CD1c-positive myeloid dendritic cell (primary cell): ENCODE data around the gene CYB5D1.

Experiments used
- DNase-seq: peaks from one replicate; pipeline ENCODE4 v3.0.0-alpha.2; 2016; ENCODE audit errors: extremely low spot score

Gene CYB5D1

DNA sequence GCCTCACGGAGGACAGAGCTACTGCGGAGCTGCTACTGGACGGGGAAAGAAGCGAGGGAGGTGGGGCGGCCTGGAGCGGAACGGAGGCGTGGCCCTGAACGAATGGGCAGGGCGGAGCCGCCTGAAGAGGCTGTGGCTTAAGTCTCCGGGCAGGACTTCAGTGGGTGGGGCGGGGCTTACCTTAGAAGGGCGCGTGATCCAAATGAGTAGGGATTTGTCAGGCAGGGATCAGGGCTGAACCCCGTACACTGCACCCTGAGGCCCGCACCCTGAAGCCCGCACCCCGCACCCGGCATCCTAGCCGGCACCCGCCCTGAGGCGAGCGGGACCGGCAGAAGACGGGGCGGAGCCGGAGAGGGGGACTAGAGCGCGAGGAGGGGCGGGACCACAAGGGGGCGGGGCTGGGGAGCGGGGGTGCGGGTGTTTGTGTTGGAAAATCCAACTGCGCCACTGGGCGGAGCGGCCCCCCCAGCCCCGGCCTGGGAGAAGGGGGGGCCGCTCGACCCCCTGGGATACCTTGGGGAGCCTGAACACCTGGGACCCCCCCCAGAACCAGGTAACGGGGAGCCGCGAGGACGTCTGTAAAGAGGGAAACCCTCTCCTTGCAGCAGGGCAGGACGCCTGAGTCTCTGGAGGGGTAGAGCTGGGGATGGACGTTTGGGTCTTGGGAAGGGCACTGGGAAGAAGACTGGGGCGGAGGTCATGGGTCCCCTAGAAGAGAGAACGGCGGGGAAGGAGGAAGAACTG, 23.8 kb upstream of the CYB5D1 start, which contains the start of gene KDM6B:
Gene KDM6B, plus strand, starts transcription at position 423 of the 747 bp plus-strand sequence. CDS start 11,338 bp downstream, outside the sequence.
- peak; percentile 94 for DNase-seq

- DNase-seq = peak; percentile 88
These were observed 23.3 kb upstream of the CYB5D1 start for GRCh38 chr17:7834542-7834956.

GRCh38 chr17:7834957-7835813, 22.6 kb upstream of the CYB5D1 start:
- peak; percentile 97 for DNase-seq

- no peak for DNase-seq
These were observed 21.8 kb upstream of the CYB5D1 start for GRCh38 chr17:7835814-7836595.

GRCh38 chr17:7836596-7837407, 21.0 kb upstream of the CYB5D1 start:
- peak; percentile 95 for DNase-seq

GRCh38 chr17:7837408-7838088, 20.3 kb upstream of the CYB5D1 start:
- DNase-seq = peak; percentile 54

DNA sequence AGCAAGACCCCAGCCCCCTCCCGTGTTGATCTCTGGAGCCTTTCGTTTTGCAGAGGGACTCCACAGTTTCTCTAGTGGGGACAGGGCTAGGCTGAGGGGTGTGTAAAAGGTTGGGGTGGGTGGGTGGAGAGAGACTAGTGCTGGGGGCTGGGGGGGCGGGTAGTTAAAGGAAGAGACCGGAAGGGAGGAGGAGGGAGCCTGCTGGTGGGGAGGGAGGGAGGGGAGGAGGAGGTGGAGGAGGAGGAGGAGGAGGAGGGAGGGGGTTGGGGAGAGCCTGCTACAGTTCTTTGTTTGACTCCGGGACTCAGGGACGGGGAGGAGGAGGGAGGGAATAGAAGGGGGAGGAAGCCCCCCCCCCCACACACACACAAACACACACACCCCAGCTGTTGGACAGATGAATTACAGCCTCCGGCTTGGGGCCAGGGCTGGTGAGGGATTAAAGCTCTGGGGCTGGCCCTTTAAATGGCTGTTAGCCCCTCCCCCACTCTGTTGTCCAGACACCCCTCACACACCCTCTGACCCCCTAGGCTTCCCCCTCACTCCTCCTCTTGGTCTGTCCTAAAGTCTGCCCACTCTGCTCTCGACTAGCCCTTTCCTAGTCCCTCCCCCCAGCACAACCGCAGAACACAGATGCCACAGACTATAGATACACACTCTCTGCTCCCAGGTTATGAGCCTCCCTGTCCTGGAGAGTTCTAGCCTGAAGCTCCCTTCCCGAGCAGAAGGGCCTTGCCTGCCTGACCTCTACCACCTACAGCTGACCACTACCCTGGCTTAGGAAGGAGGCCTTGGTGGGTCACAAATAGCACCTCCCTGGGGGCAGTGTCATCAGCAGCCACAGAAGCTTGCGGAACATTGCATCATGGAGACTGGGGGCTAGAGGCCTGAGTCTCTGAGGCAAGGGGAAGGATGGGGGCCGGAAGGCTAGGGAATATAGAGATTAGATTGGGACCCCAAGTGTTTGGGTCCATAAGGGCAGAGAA, 19.4 kb upstream of the CYB5D1 start:
- DNase-seq = peak; percentile 65

GRCh38 chr17:7839190-7839875, 18.5 kb upstream of the CYB5D1 start:
- DNase-seq = peak; percentile 62

GRCh38 chr17:7839876-7840261, 17.9 kb upstream of the CYB5D1 start:
- DNase-seq = peak; percentile 13

GRCh38 chr17:7840441-7840840, 17.4 kb upstream of the CYB5D1 start:
- DNase-seq = peak; percentile 33

DNA sequence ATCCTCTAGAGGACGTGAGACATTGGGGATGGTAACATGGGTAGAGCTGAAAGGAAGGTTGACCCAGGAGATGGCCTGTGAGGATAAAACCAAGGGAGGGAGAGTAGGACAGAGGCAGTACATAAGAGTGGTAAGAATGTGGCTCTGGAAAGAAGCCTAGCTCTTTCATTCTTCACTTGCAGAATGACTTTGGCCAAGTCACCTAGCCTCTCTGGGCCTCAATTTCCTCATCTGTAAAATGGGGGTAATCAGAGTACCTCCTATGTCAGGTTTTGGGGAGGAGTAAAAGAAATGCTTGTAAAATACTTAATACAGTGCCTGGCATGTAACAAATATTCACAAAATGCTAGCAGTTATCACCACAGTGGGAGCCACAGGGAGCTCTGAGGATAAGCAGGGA, 16.9 kb upstream of the CYB5D1 start:
- DNase-seq = no peak

DNA sequence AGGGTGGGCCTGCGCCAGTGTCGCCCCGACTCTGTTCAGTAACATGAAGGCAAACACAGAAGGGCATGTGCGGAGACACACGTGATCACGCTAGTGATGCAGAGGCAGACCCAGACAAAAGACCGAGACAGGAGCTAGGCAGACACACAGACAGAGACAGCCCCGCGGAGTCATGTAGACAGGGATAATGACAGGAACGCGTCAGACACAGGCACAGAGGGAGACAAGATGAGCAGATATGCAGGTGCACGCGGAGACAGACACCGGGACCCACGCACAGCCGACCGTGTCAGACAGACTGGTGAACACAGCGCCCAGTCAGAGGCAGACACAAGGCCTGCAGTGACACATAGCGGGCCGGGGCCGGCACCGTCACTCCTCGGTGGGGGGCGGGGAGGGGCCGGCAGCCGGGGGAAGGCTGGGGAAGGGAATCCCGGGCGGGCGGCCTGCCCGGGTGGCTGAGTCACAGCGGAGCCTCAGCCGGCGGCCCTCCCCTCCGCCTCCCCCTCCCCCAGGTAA, 16.3 kb upstream of the CYB5D1 start:
- DNase-seq = peak; percentile 93

GRCh38 chr17:7841915-7842379, 15.9 kb upstream of the CYB5D1 start:
- DNase-seq = peak; percentile 88

GRCh38 chr17:7842380-7843256, 15.2 kb upstream of the CYB5D1 start:
- DNase-seq = peak; percentile 97

GRCh38 chr17:7843257-7843535, 14.6 kb upstream of the CYB5D1 start:
- DNase-seq = no peak

DNA sequence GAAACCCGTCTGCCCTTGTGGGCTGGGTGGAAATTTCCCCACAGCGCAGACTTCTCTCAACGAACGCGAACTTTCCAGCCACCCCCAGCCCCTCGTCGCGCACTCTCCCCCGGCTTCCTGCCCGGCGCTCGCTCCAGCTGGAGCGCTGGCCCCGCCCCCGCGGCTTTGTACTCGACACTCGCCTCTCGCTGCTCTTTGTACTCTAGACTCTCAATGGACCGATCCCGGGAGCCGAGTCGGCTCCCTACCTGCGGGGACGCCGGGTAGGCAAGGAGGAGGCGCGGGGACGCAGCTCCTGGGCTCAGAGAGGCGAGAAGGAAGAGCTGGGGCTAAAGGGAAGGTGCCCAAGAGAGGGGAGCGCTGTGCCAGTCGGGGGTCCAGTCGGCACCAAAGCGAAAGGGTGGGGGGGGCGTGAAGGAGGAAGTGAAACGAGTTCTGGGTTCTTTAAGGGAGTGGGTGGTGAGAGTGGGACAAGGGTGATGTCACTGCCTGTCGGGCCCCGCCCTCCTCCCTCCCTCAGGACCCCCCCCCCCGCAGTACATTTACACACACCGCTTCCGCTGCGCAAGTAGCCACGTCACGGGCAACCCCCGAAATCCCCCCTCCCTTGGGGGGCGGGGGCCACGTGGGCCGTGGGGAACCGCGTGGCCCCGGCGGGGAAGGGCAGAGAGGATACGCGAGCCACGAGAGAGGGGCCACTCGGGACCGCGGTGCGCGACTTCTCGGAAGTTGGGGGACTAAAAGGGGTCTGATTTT, 14.1 kb upstream of the CYB5D1 start:
- peak; percentile 98 for DNase-seq
